Vagina (tissue), 2 donors: ENCODE results near the gene HBG1. TPM values are rescaled to one million over a fixed set of nuclear protein-coding genes. Genes with fewer than 3 reads are reported as not detected.

Experiments
- DNase-seq, 2 donors: peaks; one replicate each; pipeline ENCODE4 v3.0.0-alpha.2; 2017; ENCODE audit errors: extremely low spot score in 2 of 2
- H3K27ac ChIP-seq: fragments of 200-600 bp; sonication (generic); one replicate; pipeline ENCODE4 v1.5.1; 2019
- H3K27me3 ChIP-seq: fragments of 200-600 bp; sonication (generic); one replicate; pipeline ENCODE4 v1.5.1; 2019
- H3K36me3 ChIP-seq, 2 donors: fragments of 200-600 bp; sonication (generic); one replicate each; pipeline ENCODE4 v1.5.1; 2017 to 2019
- H3K4me1 ChIP-seq: fragments of 200-600 bp; sonication (generic); one replicate; pipeline ENCODE4 v1.5.1; 2019
- H3K4me3 ChIP-seq, 2 donors: fragments of 200-600 bp; sonication (generic); 1 replicate in 1 of 2; 2 replicates in 1 of 2; pipeline ENCODE4 v1.5.1; 2016 to 2019
- H3K9me3 ChIP-seq: fragments of 200-600 bp; sonication (generic); one replicate; pipeline ENCODE4 v1.5.1; 2019
- CTCF ChIP-seq, 3 experiments: fragments of 450-650 bp in 2 of 3; fragments of 200-600 bp in 1 of 3; sonication (generic) in 1 of 3; IDR thresholded peaks; one replicate each; pipeline ENCODE4 v1.5.1; 2017 to 2019; ENCODE audit warnings: antibody characterized with exemption in 3 of 3, mild to moderate bottlenecking in 2 of 3, moderate library complexity in 2 of 3
- POLR2A ChIP-seq, 2 donors: fragments of 450-650 bp; IDR thresholded peaks; one replicate each; pipeline ENCODE4 v1.6.1; 2017; ENCODE audit warnings: antibody characterized with exemption in 2 of 2, mild to moderate bottlenecking in 2 of 2, moderate library complexity in 2 of 2
- POLR2AphosphoS5 ChIP-seq, 2 donors: sonication (generic); formaldehyde crosslinking; IDR thresholded peaks; one replicate each; pipeline ENCODE4 v1.9.0; 2017; ENCODE audit warnings: antibody characterized with exemption in 2 of 2, mild to moderate bottlenecking in 2 of 2, low read depth in 1 of 2; ENCODE audit not compliant: insufficient read depth in 1 of 2
- intact Hi-C: fragments of 100-400 bp; cut with DNase I; formaldehyde crosslinking; loops from one replicate; pipeline ENCODE4 v1.15.1; 2023
- total RNA-seq: library from RNA; depleted of rRNA; stranded (reverse); fragments of >200 nt; gene quantifications from one replicate; pipeline ENCODE4 v1.2.3, GENCODE V29; 2016

HBG1 gene
- total RNA-seq, 1 donor from 2014 or later: not detected

DNA sequence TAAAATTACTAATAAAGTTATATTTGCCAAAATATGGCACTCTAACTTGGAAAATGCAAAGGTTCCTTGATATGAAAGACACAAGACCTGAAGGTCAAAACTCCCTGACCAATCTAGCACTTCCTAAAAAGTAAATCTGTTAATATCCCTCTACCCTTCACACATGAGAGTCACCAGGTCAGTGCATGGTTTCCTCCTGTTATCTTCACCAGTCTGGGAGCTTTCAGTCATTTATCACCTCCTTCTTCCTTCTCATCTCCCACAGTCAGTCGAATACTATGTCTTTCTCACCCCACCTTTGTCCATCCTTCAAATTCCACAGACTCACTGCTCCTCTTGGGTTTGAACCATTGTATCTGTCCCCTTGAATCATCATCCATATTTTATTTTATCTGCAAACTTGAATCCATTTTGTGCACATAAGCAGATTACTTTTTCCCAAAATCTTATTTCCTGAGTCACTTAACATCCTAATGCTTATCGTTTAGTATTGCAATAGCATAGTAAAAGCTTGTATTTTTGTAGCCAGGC, 17.4 kb upstream of the HBG1 start:
- TF ChIP-seq POLR2AphosphoS5 (IDR thresholded peaks at IDR 0.05; ENCODE audit: insufficient read depth in 1 of 2, low read depth in 1 of 2): no peak
- no peak for TF ChIP-seq POLR2A (IDR thresholded peaks at IDR 0.05)
- no peak for TF ChIP-seq CTCF (IDR thresholded peaks at IDR 0.05)
- H3K27ac ChIP-seq: no peak overlapping the region
- no peak overlapping the region for H3K4me3 ChIP-seq
- no peaks in the 10 kb centered on the region for H3K9me3 ChIP-seq
- H3K4me1 ChIP-seq: no peaks in the 10 kb centered on the region
- H3K36me3 ChIP-seq: no peaks in the 10 kb centered on the region
- DNase-seq: no peak
- intact Hi-C loops: no loop called here
- H3K27me3 ChIP-seq: no peaks in the 10 kb centered on the region

- TF ChIP-seq POLR2AphosphoS5 (IDR thresholded peaks at IDR 0.05; ENCODE audit: insufficient read depth in 1 of 2, low read depth in 1 of 2) (no peak), POLR2A (IDR thresholded peaks at IDR 0.05) (no peak), CTCF (IDR thresholded peaks at IDR 0.05) (no peak)
- Histone ChIP-seq H3K27ac (no peak overlapping the region), H3K36me3 (no peaks in the 10 kb centered on the region), H3K27me3 (no peaks in the 10 kb centered on the region), H3K4me3 (no peak overlapping the region), H3K9me3 (no peaks in the 10 kb centered on the region), H3K4me1 (no peaks in the 10 kb centered on the region)
- no peak for DNase-seq
- intact Hi-C loops: no loop called here
These were observed 17.0 kb upstream of the HBG1 start for GRCh38 chr11:5266609-5267008.

DNA sequence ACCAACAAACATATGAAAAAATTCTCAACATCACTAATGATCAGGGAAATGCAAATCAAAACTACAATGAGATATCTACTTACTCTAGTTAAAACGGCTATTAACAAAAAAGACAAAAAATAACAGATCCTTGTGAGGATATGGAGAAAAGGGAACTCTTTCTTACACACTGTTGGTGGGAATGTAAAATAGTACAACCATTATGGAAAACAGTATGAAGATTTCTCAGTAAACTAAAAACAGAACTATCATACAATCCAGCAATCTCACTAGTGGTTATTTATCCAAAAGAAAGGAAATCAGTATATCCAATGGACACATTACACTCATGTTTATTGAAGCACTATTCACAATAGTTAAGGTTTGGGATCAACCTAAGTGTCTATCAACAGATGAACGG, 16.2 kb upstream of the HBG1 start:
- Histone ChIP-seq H3K27ac (no peak overlapping the region), H3K4me1 (no peaks in the 10 kb centered on the region), H3K4me3 (no peak overlapping the region), H3K9me3 (no peaks in the 10 kb centered on the region), H3K27me3 (no peaks in the 10 kb centered on the region), H3K36me3 (no peaks in the 10 kb centered on the region)
- TF ChIP-seq POLR2AphosphoS5 (IDR thresholded peaks at IDR 0.05; ENCODE audit: insufficient read depth in 1 of 2, low read depth in 1 of 2) (no peak), POLR2A (IDR thresholded peaks at IDR 0.05) (no peak), CTCF (IDR thresholded peaks at IDR 0.05) (no peak)
- intact Hi-C loops: no loop called here
- no peak for DNase-seq

DNA sequence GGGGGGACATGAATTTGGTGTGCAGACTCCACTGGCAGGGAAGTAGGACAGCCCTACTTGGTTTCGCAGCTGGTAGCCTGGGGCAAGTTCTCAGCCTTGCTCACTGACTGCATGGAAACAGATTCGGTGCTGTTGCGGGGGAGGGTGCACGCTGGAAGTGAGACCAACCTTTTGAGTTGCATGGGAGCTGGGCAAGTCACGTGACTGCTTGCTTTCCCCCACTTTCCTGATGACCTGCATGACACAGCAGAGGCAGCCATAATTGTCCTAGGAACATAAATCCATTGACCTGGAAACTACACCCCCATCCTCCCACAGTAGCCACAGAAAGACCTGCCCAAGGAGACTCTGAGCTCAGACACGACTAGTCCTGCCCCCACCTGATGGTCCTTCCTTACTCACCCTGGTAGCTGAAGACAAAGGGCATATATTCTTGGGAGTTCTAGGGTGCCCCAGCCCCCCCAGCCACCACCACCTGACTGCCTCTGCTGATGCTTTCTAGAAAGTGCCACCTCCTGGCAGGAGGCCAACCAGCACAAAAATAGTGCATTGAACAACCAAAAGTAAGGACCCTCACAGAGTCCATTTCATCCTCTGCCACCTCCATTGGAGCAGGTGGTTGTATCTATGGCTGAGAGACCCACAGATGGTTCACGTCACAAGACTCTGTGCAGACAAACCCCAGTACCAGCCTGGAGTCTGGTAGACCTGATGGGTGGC, 9.0 kb upstream of the HBG1 start:
- intact Hi-C loops: no loop called here
- DNase-seq: no peak

More for the DNA sequence above, 9.0 kb upstream of the HBG1 start:
- no peaks in the 10 kb centered on the region for H3K36me3 ChIP-seq
- no peaks in the 10 kb centered on the region for H3K27me3 ChIP-seq
- no peak overlapping the region for H3K4me3 ChIP-seq
- no peak overlapping the region for H3K27ac ChIP-seq
- H3K4me1 ChIP-seq: no peaks in the 10 kb centered on the region
- H3K9me3 ChIP-seq: no peaks in the 10 kb centered on the region
- TF ChIP-seq CTCF (IDR thresholded peaks at IDR 0.05): no peak
- no peak for TF ChIP-seq POLR2AphosphoS5 (IDR thresholded peaks at IDR 0.05; ENCODE audit: insufficient read depth in 1 of 2, low read depth in 1 of 2)
- TF ChIP-seq POLR2A (IDR thresholded peaks at IDR 0.05): no peak
